Neuron (in vitro differentiated cells): Measurements from ENCODE around the gene RHO.
"Not testable (repeated sequence)": the region's sequence is repeated elsewhere in the genome, so short reads cannot be mapped to it uniquely, and the experiment has no call there.

Experiments
- H2AFZ ChIP-seq: one replicate; pipeline ENCODE4 v1.6.1; 2013; ENCODE audit warnings: low read depth, mild to moderate bottlenecking, inconsistent platforms, low read length, moderate library complexity
- H3K27me3 ChIP-seq: one replicate; pipeline ENCODE4 v1.6.1; 2013; ENCODE audit warnings: low read length; ENCODE audit not compliant: insufficient read depth
- H3K36me3 ChIP-seq: one replicate; pipeline ENCODE4 v1.6.1; 2013; ENCODE audit warnings: low read length; ENCODE audit not compliant: insufficient read depth
- H3K4me1 ChIP-seq: one replicate; pipeline ENCODE4 v1.6.1; 2013; ENCODE audit warnings: low read length; ENCODE audit not compliant: insufficient read depth
- H3K4me3 ChIP-seq: 2 replicates; pipeline ENCODE4 v1.5.1; 2013; ENCODE audit warnings: mild to moderate bottlenecking, low read length, moderate library complexity
- H3K9me3 ChIP-seq: one replicate; pipeline ENCODE4 v1.6.1; 2013; ENCODE audit warnings: low read length

Gene RHO

DNA sequence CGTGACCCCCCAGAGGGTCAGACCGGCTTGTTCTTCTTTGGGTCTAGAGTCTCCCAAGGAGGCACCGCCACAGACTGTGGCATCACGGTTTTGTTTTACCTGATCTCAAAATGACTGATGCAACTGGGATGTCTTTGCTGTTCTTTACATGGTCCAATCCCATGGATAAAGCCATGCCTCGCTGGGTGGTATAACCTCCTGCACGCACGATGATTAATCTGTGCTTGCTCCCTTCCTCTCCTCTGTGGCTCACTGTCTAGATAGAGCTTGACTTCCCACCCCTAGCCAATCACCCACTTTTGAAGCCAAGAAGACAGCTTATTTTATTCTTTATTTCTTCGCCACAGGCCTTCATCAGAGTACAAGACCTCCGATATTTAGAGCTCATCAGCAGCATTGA lies 36.6 kb upstream of the RHO start:
- peaks cover 26% of the 10 kb centered on the region for H3K36me3 ChIP-seq

DNA sequence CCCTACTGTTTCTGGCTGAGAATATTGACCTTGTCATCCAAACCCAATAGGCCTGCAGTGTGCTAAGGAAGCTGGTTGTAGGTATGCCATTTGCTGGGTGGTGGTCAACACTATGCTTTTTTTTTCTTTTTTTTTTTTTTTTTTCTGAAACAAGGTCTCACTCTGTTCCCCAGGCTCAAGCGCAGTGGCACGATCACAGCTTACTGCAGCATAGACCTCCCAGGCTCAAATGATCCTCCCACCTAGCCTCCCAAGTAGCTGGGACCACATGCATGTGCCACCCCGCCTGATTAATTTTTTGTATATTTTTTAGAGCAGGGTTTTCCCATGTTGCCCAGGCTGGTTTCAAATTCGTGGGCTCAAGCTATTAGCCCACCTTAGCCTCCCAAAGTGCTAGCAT lies 35.7 kb upstream of the RHO start:
- no peaks in the 10 kb centered on the region for H3K4me1 ChIP-seq
- no peak overlapping the region for H3K4me3 ChIP-seq
- no peaks in the 10 kb centered on the region for H3K27me3 ChIP-seq
- no peaks in the 10 kb centered on the region for H3K9me3 ChIP-seq
- H2AFZ ChIP-seq = no peak overlapping the region
- H3K36me3 ChIP-seq = peaks cover 25% of the 10 kb centered on the region

More for the DNA sequence above, 36.6 kb upstream of the RHO start:
- H3K27me3 ChIP-seq = no peaks in the 10 kb centered on the region
- no peaks in the 10 kb centered on the region for H3K4me1 ChIP-seq
- no peak overlapping the region for H2AFZ ChIP-seq
- H3K9me3 ChIP-seq = no peaks in the 10 kb centered on the region
- H3K4me3 ChIP-seq = no peak overlapping the region

DNA sequence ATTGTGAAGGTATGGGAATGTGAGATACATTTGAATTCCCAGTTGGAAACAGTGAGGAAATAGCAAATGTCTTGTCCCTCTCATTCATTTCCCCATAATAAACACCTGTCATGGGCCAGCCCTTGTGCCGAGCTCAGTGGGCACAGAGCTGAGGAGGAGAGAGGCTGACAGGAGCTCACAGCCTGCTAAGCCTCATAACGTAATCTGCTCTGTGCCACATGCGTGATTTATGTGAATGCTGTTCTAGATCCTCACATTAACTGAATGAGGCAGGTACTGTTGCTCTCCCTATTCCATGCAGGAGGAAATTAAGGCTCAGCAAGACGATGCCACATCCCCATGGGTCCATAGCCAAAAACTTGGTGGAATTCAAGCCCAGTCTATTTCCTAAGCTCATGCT lies 35.2 kb upstream of the RHO start:
- Histone ChIP-seq H3K4me3 (no peak overlapping the region), H3K4me1 (no peaks in the 10 kb centered on the region), H3K36me3 (peaks cover 25% of the 10 kb centered on the region), H3K9me3 (no peaks in the 10 kb centered on the region), H3K27me3 (no peaks in the 10 kb centered on the region), H2AFZ (no peak overlapping the region)

DNA sequence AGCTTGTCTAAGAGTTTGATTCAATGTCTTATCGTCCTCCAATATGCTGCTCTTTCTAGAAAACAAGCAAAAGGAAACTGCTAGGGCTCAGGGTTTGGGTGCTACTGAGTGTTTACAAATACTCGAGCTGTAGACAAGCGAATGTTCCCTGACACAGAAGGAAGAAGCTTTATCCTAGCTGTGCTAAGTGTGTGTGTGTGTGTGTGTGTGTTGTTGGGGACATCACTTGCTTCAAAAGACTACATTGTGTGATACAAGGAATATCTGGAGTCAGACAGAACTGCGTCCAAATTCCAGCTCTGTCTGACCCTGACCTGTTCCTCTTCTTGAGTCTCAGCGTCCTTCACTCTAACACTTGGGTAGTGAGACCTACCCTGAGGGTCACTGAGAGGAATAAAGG lies 33.9 kb upstream of the RHO start:
- peaks cover 25% of the 10 kb centered on the region for H3K36me3 ChIP-seq
- not testable (repeated sequence) for H3K4me3 ChIP-seq, H3K27me3 ChIP-seq, H3K4me1 ChIP-seq, H3K9me3 ChIP-seq, H2AFZ ChIP-seq

DNA sequence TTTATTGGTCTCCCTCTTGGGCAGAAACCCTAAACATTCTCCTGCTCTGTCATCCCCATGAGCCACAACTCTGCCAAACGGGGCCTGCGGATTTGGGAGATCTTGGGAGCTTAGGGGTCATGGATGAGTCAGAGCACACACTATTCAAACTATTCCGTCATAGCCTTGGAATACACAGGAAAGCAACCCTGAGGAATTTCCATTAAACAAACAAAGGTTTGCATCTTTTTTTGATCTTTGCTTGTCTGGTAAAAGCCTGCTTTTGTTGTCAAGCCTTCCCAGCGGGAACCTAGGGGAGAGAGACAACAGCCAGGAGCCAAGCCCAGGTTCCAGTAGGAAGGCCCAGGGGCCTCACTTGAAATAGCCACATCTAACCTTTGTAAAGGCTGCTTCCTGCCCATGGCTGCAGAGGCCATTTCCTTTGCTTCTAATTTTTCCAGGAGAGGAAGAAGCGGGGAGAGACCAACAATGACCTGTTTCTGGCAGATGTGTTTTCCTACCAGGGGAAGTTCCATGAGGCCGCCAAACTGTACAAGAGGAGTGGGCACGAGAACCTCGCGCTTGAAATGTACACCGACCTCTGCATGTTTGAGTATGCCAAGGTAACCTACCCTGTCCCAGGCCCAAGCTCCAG lies 33.3 kb upstream of the RHO start:
- not testable (repeated sequence) for H3K9me3 ChIP-seq, H3K4me3 ChIP-seq, H2AFZ ChIP-seq, H3K4me1 ChIP-seq, H3K27me3 ChIP-seq
- peaks cover 29% of the 10 kb centered on the region for H3K36me3 ChIP-seq

DNA sequence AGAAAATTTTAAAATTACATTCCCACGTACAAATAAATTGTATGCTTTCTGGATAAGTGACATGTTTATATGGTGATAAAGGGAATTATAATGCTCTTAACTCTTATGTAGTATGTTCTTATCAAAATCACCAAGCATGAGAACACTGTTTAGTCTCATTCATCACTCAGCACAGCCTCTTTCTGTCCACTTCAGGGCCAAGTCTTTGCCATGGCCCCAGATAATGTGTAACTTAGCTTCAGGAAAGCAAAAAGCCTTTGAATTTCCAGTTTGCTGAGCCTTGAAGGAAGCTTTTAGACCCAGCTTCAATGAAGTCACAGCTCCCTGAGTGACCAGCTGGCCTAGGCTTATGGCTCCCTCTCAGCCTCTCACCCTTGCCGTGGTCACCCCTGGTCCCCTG lies 30.6 kb upstream of the RHO start:
- H2AFZ ChIP-seq, H3K9me3 ChIP-seq, H3K4me3 ChIP-seq, H3K4me1 ChIP-seq, H3K27me3 ChIP-seq: not testable (repeated sequence)
- H3K36me3 ChIP-seq = peaks cover 42% of the 10 kb centered on the region

DNA sequence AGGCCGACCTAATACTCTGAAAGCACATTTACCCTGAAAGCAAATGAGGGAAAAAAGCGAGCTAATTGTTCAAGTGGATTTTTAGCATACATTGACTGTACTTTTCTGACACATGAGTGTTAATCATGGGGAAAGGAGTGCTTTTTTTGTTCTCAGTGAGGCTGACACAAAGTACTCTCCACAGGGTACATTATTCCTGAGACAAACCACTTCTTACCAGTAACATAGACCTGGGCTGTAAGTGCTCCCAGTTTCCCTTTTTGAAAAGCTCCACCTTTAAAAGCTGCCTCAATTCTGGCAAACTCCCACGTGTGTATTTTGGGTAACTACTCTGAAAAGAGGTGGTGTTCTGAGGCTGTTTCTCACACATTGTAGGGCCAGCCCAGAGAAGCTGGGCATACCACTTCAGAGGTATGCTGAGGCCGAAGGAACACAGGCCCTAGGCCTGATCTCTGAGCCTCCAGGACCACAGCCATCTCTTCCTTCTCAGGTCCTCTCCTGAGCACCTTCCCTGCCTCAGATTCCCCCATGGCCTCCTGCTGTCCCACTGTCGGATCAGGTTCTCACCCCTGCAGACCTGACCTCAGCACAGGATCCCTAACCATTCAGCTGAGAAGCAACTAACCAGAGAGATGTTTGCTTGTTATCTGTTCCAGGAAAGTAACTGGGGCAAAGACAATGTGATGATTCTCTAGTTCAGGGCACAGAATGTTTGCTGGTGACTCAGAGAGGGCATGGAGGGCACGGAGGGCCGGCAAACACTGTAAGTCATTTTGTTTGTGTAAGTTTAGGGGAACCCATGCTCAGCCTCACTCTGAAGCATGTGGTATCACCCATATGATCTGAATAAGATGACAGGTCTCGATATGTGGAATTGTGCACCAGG lies 29.6 kb upstream of the RHO start:
- H3K27me3 ChIP-seq, H3K4me3 ChIP-seq: not testable (repeated sequence)
- peaks cover 43% of the 10 kb centered on the region for H3K36me3 ChIP-seq

DNA sequence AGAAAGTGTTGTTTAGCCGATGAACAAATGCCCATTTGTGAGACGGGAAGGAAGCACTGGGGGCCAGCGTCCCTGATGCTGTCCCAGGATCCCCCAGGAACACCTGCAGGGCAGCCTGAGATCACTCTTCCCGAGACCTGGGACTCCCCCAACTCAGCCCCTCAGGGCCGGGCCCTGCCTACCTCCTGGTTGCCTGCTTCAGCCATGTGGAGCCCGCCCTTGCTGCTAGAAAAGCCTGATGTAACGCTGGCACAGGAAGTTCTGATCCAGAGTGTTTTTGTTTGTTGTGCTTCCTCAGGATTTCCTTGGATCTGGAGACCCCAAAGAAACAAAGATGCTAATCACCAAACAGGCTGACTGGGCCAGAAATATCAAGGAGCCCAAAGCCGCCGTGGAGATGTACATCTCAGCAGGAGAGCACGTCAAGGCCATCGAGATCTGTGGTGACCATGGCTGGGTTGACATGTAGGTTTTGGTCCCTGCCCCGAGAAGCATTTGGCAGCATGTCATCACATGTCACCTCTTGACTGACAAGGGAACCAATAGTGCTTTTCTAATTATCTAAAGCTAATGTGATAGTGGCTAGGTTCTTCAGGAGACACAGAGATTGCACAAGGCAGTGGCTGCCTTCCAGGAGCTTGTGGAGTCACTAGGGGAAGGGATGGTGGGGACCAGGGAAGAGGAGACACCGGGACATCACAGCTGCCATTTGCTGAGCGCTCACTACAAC lies 28.7 kb upstream of the RHO start:
- peaks cover 50% of the 10 kb centered on the region for H3K36me3 ChIP-seq
- not testable (repeated sequence) for H3K27me3 ChIP-seq

More for the DNA sequence above, 29.6 kb upstream of the RHO start:
- not testable (repeated sequence) for H2AFZ ChIP-seq, H3K4me1 ChIP-seq, H3K9me3 ChIP-seq

DNA sequence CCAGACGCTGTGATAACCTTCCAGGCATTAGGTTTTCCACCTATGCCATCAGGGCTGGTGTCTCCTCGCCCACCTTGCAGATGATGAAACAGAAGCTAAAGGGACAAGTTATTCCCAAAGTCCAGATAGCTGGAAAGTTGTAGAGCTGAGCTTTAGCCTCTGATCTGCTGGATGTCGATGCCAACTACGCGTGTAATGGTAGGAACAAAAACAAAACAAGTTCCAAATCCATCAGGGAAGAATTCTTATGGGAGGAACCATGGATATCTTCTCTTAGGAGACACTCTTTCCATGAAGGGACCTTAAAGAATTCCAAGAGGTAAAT lies 28.1 kb upstream of the RHO start:
- H3K36me3 ChIP-seq = peaks cover 55% of the 10 kb centered on the region
- H3K9me3 ChIP-seq = no peaks in the 10 kb centered on the region
- no peak overlapping the region for H2AFZ ChIP-seq
- H3K27me3 ChIP-seq = no peaks in the 10 kb centered on the region
- no peaks in the 10 kb centered on the region for H3K4me1 ChIP-seq
- H3K4me3 ChIP-seq = no peak overlapping the region

More for the DNA sequence above, 28.7 kb upstream of the RHO start:
- not testable (repeated sequence) for H3K9me3 ChIP-seq, H3K4me3 ChIP-seq, H3K4me1 ChIP-seq, H2AFZ ChIP-seq

DNA sequence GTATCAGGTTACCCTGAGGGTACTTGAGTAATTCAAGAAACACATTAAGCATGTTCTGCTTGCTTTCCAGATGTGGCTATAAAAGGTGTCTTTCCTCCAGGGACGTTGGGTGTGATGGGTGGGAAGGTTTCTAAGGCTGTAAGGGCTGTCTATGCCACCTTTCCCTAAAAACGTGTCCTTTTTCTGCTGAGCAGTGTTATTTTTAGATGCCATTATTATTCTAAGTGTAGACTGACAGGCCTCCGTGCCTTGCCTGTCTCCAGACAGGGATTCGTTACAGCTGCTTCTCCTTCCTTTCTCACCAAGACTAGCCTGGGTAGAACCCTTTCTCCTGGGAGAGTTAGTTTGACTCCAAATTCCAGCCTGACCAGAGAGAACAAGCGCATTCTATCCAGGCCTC lies 26.8 kb upstream of the RHO start:
- H3K9me3 ChIP-seq = no peaks in the 10 kb centered on the region
- H2AFZ ChIP-seq = no peak overlapping the region
- H3K27me3 ChIP-seq = no peaks in the 10 kb centered on the region
- no peaks in the 10 kb centered on the region for H3K4me1 ChIP-seq
- peaks cover 62% of the 10 kb centered on the region for H3K36me3 ChIP-seq
- H3K4me3 ChIP-seq = no peak overlapping the region

DNA sequence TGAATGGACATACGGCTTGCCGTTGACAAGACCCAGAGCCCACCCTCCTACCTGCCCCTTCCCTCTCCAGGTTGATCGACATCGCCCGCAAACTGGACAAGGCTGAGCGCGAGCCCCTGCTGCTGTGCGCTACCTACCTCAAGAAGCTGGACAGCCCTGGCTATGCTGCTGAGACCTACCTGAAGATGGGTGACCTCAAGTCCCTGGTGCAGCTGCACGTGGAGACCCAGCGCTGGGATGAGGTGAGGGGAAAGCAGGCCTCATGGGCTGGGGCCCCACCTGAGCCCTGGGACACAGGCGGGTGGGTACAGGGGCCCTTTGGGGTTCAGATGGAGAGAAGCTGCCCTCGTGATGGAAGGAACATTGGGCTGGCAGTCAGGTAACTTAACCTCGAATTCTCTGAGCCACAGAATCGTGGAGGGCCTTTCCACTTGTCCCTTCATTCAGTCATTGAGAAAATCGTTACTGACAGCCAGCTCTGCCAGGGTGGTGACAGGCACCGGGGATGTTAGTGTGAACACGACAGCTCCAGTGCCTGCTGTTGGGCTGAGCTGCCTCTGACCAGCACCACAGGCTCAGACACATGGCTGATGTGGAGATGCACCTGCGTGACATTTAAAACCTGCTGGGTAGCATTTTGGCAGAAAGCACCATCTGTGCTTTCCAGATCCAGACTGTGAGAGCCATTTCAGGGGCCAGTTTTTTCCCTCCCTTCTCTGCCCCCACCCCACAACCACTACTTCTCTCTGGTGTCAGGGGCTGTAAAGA lies 25.6 kb upstream of the RHO start:
- Histone ChIP-seq H3K9me3 (no peaks in the 10 kb centered on the region), H3K4me1 (no peaks in the 10 kb centered on the region), H3K4me3 (no peak overlapping the region), H3K27me3 (no peaks in the 10 kb centered on the region), H3K36me3 (peaks cover 71% of the 10 kb centered on the region), H2AFZ (no peak overlapping the region)

DNA sequence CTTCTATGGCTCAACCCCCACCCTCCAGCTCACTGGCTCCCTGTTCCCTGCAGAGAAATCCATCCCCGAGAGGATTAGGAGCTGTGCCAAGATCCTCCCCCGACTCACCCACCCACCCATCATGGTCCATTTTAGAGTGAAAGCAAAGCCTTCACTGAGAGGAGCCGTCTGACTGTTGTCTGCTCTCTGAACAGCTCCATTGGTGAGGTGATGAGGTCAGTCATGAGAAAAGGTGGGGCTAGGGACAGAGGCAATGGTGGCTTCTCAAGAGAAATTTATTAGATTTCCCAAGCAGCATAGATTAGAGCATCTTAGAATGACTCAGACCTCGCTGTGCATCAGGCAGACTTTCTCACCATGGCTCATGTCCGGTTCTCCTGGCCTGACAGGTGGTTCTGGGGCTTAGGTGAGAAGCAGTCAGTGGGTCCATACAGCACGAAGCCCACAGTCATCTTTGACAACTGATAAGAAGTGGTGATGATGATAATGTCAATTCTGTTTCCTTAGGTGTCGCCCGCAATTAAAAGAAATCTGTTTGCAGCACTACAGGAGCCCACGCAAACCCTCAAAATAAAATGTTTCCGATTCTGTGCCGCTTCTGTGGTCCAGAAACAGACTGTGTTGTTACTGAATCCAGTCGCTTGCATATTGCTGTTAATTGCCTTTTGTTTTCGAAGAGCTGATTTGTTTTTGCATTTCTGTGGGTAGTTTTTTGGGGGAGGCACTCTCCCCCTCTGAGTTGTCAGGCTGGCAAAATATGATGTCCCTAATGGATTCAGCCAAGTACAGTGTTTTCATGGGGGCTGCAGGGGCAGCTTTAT lies 24.8 kb upstream of the RHO start:
- H3K4me3 ChIP-seq = no peak overlapping the region
- no peaks in the 10 kb centered on the region for H3K9me3 ChIP-seq
- no peaks in the 10 kb centered on the region for H3K4me1 ChIP-seq
- no peak overlapping the region for H2AFZ ChIP-seq
- peaks cover 72% of the 10 kb centered on the region for H3K36me3 ChIP-seq
- H3K27me3 ChIP-seq = no peaks in the 10 kb centered on the region
